Globus pallidus (tissue), 1 donor: ENCODE results near the gene ALOX15.
"Not testable (repeated sequence)": the region's sequence is repeated elsewhere in the genome, so short reads cannot be mapped to it uniquely, and the experiment has no call there.

Source experiments
- DNase-seq: peaks from one replicate; pipeline ENCODE4 v3.0.0-alpha.2; 2015; ENCODE audit warnings: low spot score

The ALOX15 gene

GRCh38 chr17:4594406-4594805, 47.1 kb downstream of the ALOX15 start:
- DNase-seq: no peak

- DNase-seq: no peak
These were observed 48.5 kb downstream of the ALOX15 start for GRCh38 chr17:4593021-4593421.

GRCh38 chr17:4592240-4593005, 49.1 kb downstream of the ALOX15 start:
- no peak for DNase-seq

- DNase-seq: no peak
These were observed 49.9 kb downstream of the ALOX15 start for GRCh38 chr17:4591529-4591928.

GRCh38 chr17:4590981-4591453, 50.5 kb downstream of the ALOX15 start:
- DNase-seq: no peak

GRCh38 chr17:4590042-4590441, 51.4 kb downstream of the ALOX15 start:
- not testable (repeated sequence) for DNase-seq

GRCh38 chr17:4588898-4589625, 52.4 kb downstream of the ALOX15 start:
- no peak for DNase-seq

- no peak for DNase-seq
These were observed 53.1 kb downstream of the ALOX15 start for GRCh38 chr17:4588391-4588790.

- no peak for DNase-seq
These were observed 53.7 kb downstream of the ALOX15 start for GRCh38 chr17:4587803-4588202.

- DNase-seq: no peak
These were observed 54.3 kb downstream of the ALOX15 start for GRCh38 chr17:4587195-4587594.

- no peak for DNase-seq
These were observed 55.4 kb downstream of the ALOX15 start for GRCh38 chr17:4586043-4586442.

- DNase-seq: no peak
These were observed 55.9 kb downstream of the ALOX15 start for GRCh38 chr17:4585638-4585994.

GRCh38 chr17:4584917-4585637, 56.4 kb downstream of the ALOX15 start:
- no peak for DNase-seq

GRCh38 chr17:4584101-4584916, 57.2 kb downstream of the ALOX15 start, which contains the start of gene SMTNL2:
Gene SMTNL2, plus strand, starts transcription at chr17:4584529. Its CDS starts 77 bp downstream, at chr17:4584606.
- DNase-seq: no peak

GRCh38 chr17:4583782-4584100, 57.7 kb downstream of the ALOX15 start:
- no peak for DNase-seq

GRCh38 chr17:4583206-4583605, 58.3 kb downstream of the ALOX15 start:
- no peak for DNase-seq

GRCh38 chr17:4582691-4583090, 58.8 kb downstream of the ALOX15 start:
- DNase-seq: no peak

GRCh38 chr17:4582101-4582501, 59.4 kb downstream of the ALOX15 start:
- DNase-seq: no peak
